Right cardiac atrium (tissue), 5 donors: ENCODE results near the gene AIG1. TPM values are rescaled to one million over a fixed set of nuclear protein-coding genes. Genes with fewer than 3 reads are reported as not detected.

Experiments used
- ATAC-seq, 2 donors: fragments of 200-7000 bp; cut with Tn5 transposase; one replicate each; pipeline versions ENCODE4 v1.8.0 to v1.9.1; 2020; ENCODE audit warnings: moderate library complexity in 2 of 2, mild to moderate bottlenecking in 1 of 2
- DNase-seq, 3 donors: peaks; one replicate each; pipeline ENCODE4 v3.0.0-alpha.2; 2020
- H3K27ac ChIP-seq: one replicate; pipeline ENCODE4 v1.5.1; 2013; ENCODE audit warnings: mild to moderate bottlenecking, low read length, control low read depth, moderate library complexity
- H3K27me3 ChIP-seq: one replicate; pipeline ENCODE4 v1.6.1; 2013; ENCODE audit not compliant: control insufficient read depth, insufficient read depth
- H3K4me1 ChIP-seq: one replicate; pipeline ENCODE4 v1.6.1; 2013; ENCODE audit warnings: low read length; ENCODE audit not compliant: control insufficient read depth, insufficient read depth
- H3K4me3 ChIP-seq: one replicate; pipeline ENCODE4 v1.5.1; 2013; ENCODE audit warnings: low read length, control low read depth
- H3K9me3 ChIP-seq: one replicate; pipeline ENCODE4 v1.6.1; 2013; ENCODE audit warnings: low read length; ENCODE audit not compliant: control insufficient read depth
- WGBS: extraction: QIAGEN DNeasy Blood & Tissue Kit; methylation state at CpG from one replicate; pipeline ENCODE4 v1.1.7; 2013; 5-methylcytosine and 5-hydroxymethylcytosine counted together
- intact Hi-C, 4 donors: fragments of 100-400 bp; cut with DNase I; formaldehyde crosslinking; loops; one replicate each; pipeline versions ENCODE4 v1.11.0 to v1.14.0; 2022 to 2023
- polyA plus RNA-seq: library from polyadenylated mRNA; stranded (reverse); fragments of 200-250 nt; gene quantifications from one replicate; pipeline ENCODE4 v1.2.3, GENCODE V29; 2013
- total RNA-seq, 4 donors: library from RNA; stranded (reverse); fragmentation: NEBNext Ultra II Directional; extraction: Animal tissue kit (Norgen Biotek cat#: 25700); gene quantifications; one replicate each; pipeline ENCODE4 v1.2.1, GENCODE V29; 2021
- donor health status: healthy with polysubstance abuse.
- donor health status: DM: no; HTN: yes; CAD: no.
- donor health status: DM: no; HTN: no; CAD: no.
- donor health status: DM: no; HTN: yes; CAD: no; lungs with severe emphysema.
- donor health status: DM: yes; HTN: yes; CAD: no.

The AIG1 gene
- total and polyA plus RNA-seq, 5 donors = 44.4 to 69.8 (median 51.9) TPM

DNA sequence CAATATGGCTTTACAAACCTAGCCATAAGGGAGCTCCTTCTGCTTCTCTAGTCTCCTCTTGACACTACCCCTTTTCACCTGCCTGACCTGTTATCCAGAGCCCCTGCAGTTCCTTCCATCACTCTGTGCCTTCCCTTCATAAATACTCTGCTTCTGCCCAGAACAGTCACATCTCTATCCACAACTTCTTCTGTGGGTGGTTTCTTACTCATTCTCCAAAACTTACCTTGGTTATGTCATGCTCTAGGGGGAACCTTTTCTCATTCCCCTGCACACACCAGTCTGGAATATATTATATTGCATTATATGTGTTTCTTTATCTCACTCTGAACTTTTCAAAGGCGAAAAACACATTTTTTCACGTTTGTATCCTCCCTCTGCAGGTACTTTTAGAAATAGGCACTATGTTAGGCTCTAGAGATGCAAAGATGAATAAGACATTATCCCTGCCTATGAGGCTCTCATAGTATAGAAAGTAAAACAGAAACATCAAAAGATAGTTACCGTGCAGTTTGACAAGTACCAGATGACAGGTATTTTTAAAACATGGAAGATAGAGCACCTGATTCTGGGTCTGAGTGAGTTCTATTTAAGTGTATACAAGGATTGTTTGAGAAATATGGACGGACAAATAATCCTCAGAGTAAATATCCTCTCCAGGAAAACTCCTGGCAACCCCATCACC, 51.5 kb downstream of the AIG1 start:
- Histone ChIP-seq H3K4me1 (no peaks in the 10 kb centered on the region), H3K4me3 (no peak overlapping the region), H3K27me3 (no peaks in the 10 kb centered on the region), H3K9me3 (no peaks in the 10 kb centered on the region), H3K27ac (no peak overlapping the region)
- WGBS = 86% methylated on average over 4 of the region's 4 CpGs
- DNase-seq = no peak
- ATAC-seq = no peak
- intact Hi-C loops = no loop called here

DNA sequence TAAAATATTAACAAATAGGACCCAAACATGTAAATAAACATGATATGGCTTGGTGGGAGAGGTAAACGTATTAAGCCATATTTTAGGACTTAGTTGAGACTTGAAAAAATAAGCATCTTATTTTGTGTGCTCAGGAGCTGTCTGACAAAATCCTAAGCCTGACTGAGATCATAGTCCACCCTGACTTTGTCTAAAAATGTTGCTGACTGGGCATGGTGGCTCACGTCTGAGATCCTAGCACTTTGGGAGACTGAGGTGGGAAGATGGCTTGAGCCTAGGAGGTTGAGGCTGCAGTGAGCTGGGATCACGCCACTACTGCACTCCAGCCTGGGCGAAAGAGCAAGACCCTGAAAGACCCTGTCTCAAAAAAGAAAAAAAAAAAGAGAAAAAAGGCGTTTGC, 52.1 kb downstream of the AIG1 start:
- no peak for ATAC-seq
- 92% methylated on average over 5 of the region's 5 CpGs for WGBS
- no peaks in the 10 kb centered on the region for H3K9me3 ChIP-seq
- intact Hi-C loops = no loop called here
- DNase-seq = no peak
- H3K27me3 ChIP-seq = no peaks in the 10 kb centered on the region
- H3K4me3 ChIP-seq = no peak overlapping the region
- H3K27ac ChIP-seq = no peak overlapping the region
- no peaks in the 10 kb centered on the region for H3K4me1 ChIP-seq

DNA sequence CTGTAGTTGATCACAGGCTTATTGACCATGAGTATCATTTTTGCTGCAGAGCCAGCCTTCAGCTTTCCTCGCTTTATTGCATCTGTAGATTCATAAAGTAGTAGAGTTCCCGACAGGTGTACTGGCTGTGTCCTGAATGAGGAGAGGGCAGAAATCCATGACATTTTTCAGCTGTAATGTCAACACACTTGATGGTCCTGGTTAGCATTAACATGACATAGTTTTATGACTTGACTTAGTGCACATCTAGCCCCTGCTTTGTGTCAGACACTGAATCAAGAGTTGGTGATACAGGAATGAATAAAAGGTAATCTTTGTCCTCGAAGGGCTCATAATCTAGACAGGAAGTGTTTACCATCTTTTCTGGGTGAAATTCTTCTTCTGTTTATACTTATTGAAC, 55.0 kb downstream of the AIG1 start:
- Histone ChIP-seq H3K4me1 (no peaks in the 10 kb centered on the region), H3K27ac (no peak overlapping the region), H3K9me3 (no peaks in the 10 kb centered on the region), H3K27me3 (no peaks in the 10 kb centered on the region), H3K4me3 (no peak overlapping the region)
- ATAC-seq = no peak
- DNase-seq = no peak
- intact Hi-C loops = no loop called here
- WGBS = 82% methylated on average over 3 of the region's 3 CpGs

DNA sequence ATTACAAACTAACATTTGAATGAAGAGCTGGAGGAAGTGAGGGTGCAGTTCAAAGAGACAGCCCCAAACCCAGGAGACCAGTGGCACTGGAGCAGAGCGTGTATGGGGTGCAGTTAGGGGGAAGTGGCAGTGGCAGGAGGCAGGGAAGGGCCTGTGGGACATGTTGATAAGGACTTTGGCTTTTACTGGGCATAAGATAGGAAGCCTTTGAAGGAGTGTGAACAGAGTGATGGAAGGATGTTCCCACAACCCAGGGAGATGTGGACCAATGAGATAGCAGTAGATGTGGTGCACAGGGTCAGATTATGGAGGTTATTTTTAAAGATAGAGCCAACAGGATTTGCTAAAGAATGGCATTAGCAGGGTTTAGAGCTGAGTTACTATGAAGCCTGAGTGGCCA, 56.4 kb downstream of the AIG1 start:
- H3K9me3 ChIP-seq = no peaks in the 10 kb centered on the region
- no peaks in the 10 kb centered on the region for H3K4me1 ChIP-seq
- H3K27me3 ChIP-seq = no peaks in the 10 kb centered on the region
- 96% methylated on average over 1 of the region's 1 CpG for WGBS
- DNase-seq (no peak), ATAC-seq (no peak)
- H3K4me3 ChIP-seq = no peak overlapping the region
- intact Hi-C loops = no loop called here
- H3K27ac ChIP-seq = no peak overlapping the region

DNA sequence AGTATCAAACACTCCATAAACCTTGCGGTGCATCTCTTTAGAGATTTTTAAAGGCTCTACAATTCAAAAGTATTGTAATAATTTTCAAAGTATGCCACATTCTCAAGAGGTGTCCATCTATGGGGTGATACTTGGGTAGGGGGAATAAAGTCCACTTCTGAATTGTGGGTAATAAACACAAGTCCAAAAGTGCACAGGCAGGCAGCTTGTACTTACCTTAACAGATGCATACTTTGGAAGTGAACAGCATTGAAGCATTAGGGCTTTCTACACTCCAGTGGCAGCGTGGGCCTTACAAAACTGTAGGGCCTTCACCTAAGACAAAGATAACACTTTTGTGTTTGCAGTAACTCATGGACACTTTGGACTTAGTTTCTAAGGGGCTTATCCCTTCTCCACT, 58.6 kb downstream of the AIG1 start:
- Histone ChIP-seq H3K4me3 (no peak overlapping the region), H3K27me3 (no peaks in the 10 kb centered on the region), H3K4me1 (no peaks in the 10 kb centered on the region), H3K27ac (no peak overlapping the region), H3K9me3 (no peaks in the 10 kb centered on the region)
- ATAC-seq (no peak), DNase-seq (no peak)
- 94% methylated on average over 2 of the region's 2 CpGs for WGBS
- intact Hi-C loops = no loop called here

DNA sequence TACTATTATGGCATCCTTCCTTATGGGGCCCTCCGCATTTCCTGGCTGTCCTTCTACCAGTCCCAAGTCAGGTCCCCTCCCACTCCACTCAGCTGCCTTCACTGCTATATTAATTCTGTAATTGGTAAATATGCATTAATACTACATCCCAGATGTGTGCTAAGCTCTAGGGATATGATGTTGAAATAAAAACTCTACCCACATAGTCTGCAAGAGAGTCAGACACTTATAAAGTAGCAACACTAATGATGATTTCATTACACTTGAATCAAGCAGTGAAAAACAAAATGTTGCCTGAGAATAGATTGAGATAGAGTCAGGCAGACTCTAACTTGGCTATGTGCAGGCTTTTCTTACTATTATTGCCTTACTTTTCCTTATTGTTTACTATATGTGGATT, 62.4 kb downstream of the AIG1 start:
- WGBS = 99% methylated on average over 1 of the region's 1 CpG
- intact Hi-C loops = no loop called here
- no peak for ATAC-seq
- Histone ChIP-seq H3K27me3 (no peaks in the 10 kb centered on the region), H3K27ac (no peak overlapping the region), H3K9me3 (no peaks in the 10 kb centered on the region), H3K4me1 (no peaks in the 10 kb centered on the region), H3K4me3 (no peak overlapping the region)
- no peak for DNase-seq

DNA sequence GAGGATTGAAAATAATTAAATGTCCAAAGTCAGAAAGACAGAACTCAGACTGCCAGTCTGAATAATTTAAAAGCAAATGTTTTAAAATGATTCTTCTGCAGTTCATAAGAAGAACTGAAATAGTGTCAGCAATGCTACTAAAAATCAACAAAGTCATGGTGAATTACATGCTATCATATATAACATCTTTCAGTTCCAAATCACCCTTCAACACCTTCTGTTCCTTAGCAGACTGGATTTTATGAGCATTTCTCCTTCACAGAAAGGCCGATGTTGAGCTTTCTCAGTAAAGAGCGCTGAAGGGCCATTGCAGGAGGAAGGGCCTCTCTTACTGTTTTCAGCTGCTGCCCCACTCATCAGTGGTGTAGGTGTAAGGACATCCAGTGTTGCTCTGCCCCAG, 63.3 kb downstream of the AIG1 start:
- no peak overlapping the region for H3K4me3 ChIP-seq
- DNase-seq (no peak), ATAC-seq (no peak)
- H3K27ac ChIP-seq = no peak overlapping the region
- no peaks in the 10 kb centered on the region for H3K9me3 ChIP-seq
- no peaks in the 10 kb centered on the region for H3K4me1 ChIP-seq
- intact Hi-C loops = no loop called here
- H3K27me3 ChIP-seq = no peaks in the 10 kb centered on the region
- 97% methylated on average over 2 of the region's 2 CpGs for WGBS

DNA sequence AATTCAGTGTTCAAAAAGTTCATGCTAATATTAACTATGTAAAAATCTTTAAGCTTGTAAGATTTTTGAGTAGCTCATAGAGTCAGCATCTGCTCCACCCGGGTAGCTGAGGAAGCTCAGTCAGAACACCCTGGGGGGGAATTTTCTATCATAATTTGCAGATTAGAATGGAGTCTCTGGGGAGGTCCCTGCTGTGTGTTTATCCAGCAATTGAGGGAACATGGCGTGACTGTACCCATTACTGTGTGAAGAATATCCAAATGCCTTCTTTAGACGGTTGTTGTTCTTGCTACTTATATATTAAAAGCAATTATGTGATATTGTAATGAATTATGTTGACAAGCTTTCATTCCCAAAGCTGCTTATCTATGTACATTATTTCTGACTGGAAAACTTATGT, 64.8 kb downstream of the AIG1 start:
- H3K4me3 ChIP-seq = no peak overlapping the region
- ATAC-seq = no peak
- intact Hi-C loops = no loop called here
- DNase-seq = no peak
- no peak overlapping the region for H3K27ac ChIP-seq
- 71% methylated on average over 3 of the region's 3 CpGs for WGBS
- no peaks in the 10 kb centered on the region for H3K9me3 ChIP-seq
- H3K4me1 ChIP-seq = no peaks in the 10 kb centered on the region
- H3K27me3 ChIP-seq = no peaks in the 10 kb centered on the region

DNA sequence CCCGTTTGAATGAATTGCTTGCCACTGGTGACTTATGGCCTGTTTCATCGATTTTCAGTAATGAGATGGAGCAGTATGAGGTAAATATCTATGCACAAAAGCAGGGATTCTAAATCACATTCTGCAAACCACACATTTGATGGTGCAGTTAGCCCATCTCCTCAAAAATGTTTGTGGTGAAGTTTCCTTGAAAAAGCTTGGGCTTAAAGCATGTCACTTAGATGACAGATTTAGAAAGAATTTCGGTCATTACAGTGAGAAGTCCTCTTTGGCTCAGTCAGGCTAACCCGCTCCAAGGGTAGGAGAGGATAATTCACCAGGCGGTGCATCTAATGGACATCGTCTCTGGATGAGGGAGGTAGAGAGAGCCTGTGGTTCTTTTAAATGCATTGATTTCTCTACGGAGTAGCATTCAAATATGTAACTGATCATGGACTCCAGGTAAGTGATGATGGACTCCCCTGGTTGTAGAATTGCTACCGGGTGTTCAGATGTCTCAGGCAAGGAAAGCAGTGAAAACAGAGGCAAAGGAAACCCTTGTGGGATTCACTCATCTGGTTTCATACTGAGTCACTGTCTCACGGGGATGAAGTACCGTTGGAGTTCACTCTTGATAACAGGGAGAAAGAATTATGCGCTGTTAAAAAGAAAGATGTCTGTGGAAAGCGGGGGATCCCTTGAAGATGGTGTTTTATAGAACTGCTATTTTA, 65.3 kb downstream of the AIG1 start:
- ATAC-seq (no peak), DNase-seq (no peak)
- no peaks in the 10 kb centered on the region for H3K4me1 ChIP-seq
- intact Hi-C loops = no loop called here
- WGBS = 89% methylated on average over 12 of the region's 12 CpGs
- H3K9me3 ChIP-seq = no peaks in the 10 kb centered on the region
- H3K27ac ChIP-seq = no peak overlapping the region
- H3K4me3 ChIP-seq = no peak overlapping the region
- H3K27me3 ChIP-seq = no peaks in the 10 kb centered on the region

DNA sequence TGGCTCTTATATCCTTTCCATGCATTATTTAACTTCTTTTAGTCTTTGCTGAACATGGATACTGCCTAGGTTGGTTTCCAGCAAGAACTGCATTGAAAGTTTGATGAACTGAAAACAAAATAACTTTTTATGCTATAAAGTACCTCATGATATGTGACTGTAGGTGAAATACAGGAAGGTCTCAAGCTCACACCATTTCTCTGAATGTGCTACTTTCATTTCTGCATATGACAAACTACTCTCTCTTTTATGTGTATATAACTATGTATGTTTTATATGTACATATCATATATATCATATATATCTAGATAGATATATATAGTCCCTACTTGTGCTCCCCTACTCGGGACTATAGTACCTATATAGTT, 65.9 kb downstream of the AIG1 start:
- WGBS = 95% methylated on average over 1 of the region's 1 CpG
- Histone ChIP-seq H3K27ac (no peak overlapping the region), H3K4me3 (no peak overlapping the region), H3K4me1 (no peaks in the 10 kb centered on the region), H3K27me3 (no peaks in the 10 kb centered on the region), H3K9me3 (no peaks in the 10 kb centered on the region)
- no peak for ATAC-seq
- DNase-seq = no peak
- intact Hi-C loops = no loop called here

DNA sequence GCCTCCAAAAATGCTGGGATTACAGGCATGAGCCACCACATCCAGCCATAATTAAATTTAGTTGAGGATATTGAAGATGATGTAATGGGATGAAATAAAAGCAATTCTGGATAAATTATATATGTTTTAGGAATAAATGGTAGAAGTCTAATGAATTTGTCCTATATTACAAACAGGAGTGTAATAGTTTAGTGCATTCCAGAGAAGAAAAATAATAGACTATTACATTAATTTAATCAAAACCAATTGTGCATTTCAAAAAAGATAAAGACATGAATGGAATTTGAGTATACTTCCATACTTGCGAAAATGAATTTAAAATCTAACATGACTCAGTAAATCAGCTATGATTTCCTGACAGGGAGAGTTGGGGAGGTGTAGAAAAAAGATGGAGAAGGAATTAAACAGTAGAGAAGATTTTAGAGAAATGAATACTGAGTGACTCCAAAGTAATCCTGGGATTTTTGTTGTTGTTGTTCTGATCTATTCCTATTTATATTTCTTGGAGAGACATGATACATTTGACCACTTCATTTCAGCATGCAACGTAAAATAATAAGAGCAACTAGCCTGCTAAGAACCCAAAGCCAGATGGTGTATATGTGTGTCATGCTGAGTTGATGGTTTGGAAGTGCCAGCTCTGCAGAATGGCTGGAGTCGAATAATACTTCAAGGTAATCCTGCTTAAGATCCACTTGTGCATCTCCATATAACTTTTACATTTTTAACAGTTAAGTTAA, 67.4 kb downstream of the AIG1 start:
- no peak overlapping the region for H3K27ac ChIP-seq
- H3K27me3 ChIP-seq = no peaks in the 10 kb centered on the region
- DNase-seq = no peak
- intact Hi-C loops = no loop called here
- ATAC-seq = no peak
- no peaks in the 10 kb centered on the region for H3K4me1 ChIP-seq
- 96% methylated on average over 3 of the region's 3 CpGs for WGBS
- no peak overlapping the region for H3K4me3 ChIP-seq
- no peaks in the 10 kb centered on the region for H3K9me3 ChIP-seq
